ENCODE data around the gene ZNF536. TPM values are rescaled to one million over a fixed set of nuclear protein-coding genes. Genes with fewer than 3 reads are reported as not detected.

ZNF536 gene
- total RNA-seq, 4 donors from 2014 or later, result 0.51 to 1.0 (median 0.77) TPM

DNA sequence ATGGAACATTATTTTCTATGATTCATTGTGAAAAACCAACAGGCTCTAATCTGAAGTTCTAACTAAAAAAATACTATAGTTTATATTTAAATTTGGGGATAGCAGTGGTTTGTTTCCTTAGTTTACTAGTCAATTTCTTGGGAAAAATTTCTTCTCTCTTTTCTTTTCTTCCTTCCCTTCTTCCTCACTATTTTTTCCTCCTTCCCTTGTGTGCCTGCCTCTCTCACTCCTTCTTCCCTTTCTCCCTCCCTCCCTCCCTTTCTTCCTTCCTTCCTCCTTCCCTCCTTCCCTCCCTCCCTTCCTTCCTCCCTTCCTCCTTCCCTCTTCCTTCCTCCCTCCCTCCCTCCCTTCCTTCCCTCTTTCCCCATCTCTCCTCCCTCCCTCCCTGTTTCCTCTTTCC, 226.5 kb downstream of the ZNF536 start:
- no peak overlapping the region for H3K4me3 ChIP-seq (ENCODE audit: low read depth, poor library complexity, severe bottlenecking)

DNA sequence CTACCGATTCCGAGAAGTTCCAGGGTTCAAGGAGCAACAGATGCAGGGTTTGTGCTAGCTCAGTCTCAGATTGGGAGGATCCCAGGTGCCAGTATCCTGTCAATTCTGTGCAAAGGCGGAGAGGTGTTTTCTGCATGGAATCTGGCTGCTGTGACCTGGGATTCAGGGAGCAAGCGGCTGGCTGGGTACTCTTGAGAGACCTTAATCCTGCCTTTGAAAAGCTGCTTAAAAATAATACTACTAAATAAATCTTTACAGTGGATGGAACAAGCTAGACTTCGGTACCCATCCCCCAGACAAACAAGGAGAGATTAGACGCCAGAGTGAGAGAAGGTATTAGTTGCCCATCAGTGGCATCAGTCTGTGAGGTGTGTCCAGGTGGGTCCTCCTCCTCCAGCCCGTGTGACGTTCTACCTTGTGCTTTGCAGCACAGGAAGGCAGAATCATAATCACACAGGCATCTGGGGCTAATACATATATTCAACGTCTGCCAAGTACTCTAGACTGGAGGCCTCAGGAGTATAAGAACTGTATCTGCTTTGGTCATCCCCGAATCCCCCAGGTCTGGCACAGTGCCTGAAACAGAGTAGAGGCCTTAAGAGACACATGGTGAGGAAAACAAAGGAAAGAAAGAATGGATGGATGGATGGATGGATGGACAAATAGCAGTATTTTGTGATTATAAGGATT, 230.6 kb downstream of the ZNF536 start:
- TF ChIP-seq POLR2A (IDR thresholded peaks at IDR 0.05), result no peak
- TF ChIP-seq, protein P1, sequence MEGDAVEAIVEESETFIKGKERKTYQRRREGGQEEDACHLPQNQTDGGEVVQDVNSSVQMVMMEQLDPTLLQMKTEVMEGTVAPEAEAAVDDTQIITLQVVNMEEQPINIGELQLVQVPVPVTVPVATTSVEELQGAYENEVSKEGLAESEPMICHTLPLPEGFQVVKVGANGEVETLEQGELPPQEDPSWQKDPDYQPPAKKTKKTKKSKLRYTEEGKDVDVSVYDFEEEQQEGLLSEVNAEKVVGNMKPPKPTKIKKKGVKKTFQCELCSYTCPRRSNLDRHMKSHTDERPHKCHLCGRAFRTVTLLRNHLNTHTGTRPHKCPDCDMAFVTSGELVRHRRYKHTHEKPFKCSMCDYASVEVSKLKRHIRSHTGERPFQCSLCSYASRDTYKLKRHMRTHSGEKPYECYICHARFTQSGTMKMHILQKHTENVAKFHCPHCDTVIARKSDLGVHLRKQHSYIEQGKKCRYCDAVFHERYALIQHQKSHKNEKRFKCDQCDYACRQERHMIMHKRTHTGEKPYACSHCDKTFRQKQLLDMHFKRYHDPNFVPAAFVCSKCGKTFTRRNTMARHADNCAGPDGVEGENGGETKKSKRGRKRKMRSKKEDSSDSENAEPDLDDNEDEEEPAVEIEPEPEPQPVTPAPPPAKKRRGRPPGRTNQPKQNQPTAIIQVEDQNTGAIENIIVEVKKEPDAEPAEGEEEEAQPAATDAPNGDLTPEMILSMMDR (IDR thresholded peaks at IDR 0.05), result no peak
- no peak overlapping the region for H3K4me3 ChIP-seq (ENCODE audit: low read depth, poor library complexity, severe bottlenecking)
- no peak for DNase-seq (ENCODE audit: low spot score in 2 of 2)
- 73% methylated on average over 10 of the region's 10 CpGs for WGBS, 2 donors
- intact Hi-C loops (cut with DNase I; ENCODE audit: low total_unique reads), result no loop called here

More for the DNA sequence above, 226.5 kb downstream of the ZNF536 start:
- no peak for DNase-seq (ENCODE audit: low spot score in 2 of 2)
- TF ChIP-seq POLR2A (IDR thresholded peaks at IDR 0.05), result no peak
- TF ChIP-seq, protein P1 (IDR thresholded peaks at IDR 0.05), result no peak
- intact Hi-C loops (cut with DNase I; ENCODE audit: low total_unique reads), result no loop called here

DNA sequence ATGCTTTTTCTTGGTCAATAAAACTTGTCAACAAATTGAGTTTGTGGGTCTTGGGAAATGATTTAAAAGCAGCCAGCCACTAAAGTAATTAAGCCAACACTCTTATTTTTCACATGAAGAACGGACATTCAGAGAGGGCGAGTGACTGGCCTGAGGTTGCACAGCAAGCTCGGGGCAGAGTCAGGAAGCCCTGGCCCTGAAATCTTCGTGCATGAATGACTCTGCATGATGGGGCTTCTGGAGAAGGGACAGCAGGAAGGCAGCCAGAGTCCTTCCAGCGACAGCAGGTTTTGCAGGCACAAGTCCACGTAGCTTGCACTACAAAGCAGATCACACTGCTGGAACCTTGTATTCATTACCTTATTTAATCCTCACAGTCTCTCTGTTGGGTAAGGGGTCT, 232.5 kb downstream of the ZNF536 start:
- H3K4me3 ChIP-seq (ENCODE audit: low read depth, poor library complexity, severe bottlenecking), result no peak overlapping the region
- no peak for DNase-seq (ENCODE audit: low spot score in 2 of 2)
- TF ChIP-seq, protein P1 (IDR thresholded peaks at IDR 0.05), result no peak
- no peak for TF ChIP-seq POLR2A (IDR thresholded peaks at IDR 0.05)
- intact Hi-C loops (cut with DNase I; ENCODE audit: low total_unique reads), result no loop called here
- 79 to 83% methylated on average over 6 of the region's 6 CpGs for WGBS, 2 donors

DNA sequence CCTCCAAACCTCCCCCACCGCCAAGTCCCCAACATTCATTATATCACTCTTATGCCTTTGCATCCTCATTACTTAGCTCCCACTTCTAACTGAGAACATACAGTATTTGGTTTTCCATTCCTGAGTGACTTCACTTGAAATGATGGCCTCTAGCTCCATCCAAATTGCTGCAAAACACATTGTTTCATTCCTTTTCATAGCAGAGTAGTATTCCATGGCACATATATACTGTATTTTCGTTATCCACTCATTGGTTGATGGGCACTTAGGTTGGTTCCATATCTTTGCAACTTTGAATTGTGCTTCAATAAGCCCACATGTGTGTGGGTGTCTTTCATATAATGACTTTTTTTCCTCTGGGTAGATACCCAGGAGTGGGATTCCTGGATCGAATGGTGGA, 233.1 kb downstream of the ZNF536 start:
- H3K4me3 ChIP-seq (ENCODE audit: low read depth, poor library complexity, severe bottlenecking), result no peak overlapping the region
- WGBS, 2 donors, result 91 to 93% methylated on average over 3 of the region's 3 CpGs
- TF ChIP-seq POLR2A (IDR thresholded peaks at IDR 0.05), result no peak
- TF ChIP-seq, protein P1 (IDR thresholded peaks at IDR 0.05), result no peak
- intact Hi-C loops (cut with DNase I; ENCODE audit: low total_unique reads), result no loop called here
- DNase-seq (ENCODE audit: low spot score in 2 of 2), result no peak

DNA sequence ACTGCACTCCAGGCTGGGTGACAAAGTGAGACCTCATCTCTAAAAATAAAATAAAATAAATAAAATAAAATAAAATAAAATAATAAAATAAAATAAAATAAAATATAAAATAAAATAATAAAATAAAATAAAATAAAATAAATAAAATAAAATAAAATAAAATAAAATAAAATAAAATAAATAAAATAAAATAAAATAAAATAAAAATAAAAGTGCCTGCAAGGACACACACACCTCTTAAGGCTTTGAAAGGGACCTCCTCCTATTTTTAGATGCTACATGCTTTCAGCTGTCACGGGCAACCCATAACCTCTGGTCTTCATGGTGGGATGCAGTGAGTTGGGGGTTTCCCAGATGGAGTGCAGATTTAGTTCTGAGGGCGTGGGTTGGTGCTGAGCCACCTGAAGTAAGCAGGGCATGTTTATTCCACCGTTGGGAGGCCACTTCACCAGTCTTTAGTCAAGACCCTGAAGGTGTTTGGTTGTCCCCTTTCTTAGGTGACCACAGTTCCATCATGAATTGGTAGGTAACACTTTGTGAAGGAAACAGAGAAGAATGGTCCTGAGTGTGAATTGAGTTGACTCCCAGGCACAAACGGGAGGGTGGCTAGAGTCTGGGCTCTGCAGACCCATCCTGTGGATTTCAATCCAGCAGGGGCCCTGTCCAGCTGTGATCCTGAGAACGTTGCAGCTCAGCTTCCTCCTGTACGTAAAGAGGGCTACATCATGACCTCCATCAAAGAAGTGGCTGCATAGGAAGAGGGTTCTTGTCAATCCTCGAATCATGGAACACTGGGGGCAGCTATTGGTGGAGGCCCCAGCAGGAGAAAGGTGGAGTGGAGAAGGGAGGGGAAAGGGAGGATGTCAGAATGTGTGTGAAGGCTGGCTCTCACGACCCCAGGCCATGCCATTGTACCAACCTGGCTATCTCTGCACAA, 234.2 kb downstream of the ZNF536 start:
- intact Hi-C loops (cut with DNase I; ENCODE audit: low total_unique reads), result no loop called here
- DNase-seq (ENCODE audit: low spot score in 2 of 2), result no peak
- no peak overlapping the region for H3K4me3 ChIP-seq (ENCODE audit: low read depth, poor library complexity, severe bottlenecking)
- 67 to 73% methylated on average over 8 of the region's 8 CpGs for WGBS, 2 donors
- TF ChIP-seq, protein P1 (IDR thresholded peaks at IDR 0.05), result no peak
- no peak for TF ChIP-seq POLR2A (IDR thresholded peaks at IDR 0.05)
